CD4-positive, alpha-beta T cell treated with Interferon alpha-2 for 1 hour (primary cell): ENCODE measurements around the gene SPOP.
A peak's percentile ranks its signal among the peaks of the same experiment; 100 is the strongest.
"Not testable (repeated sequence)": the region's sequence is repeated elsewhere in the genome, so short reads cannot be mapped to it uniquely, and the experiment has no call there.

Experiments used
- DNase-seq, 2 donors: peaks; one replicate each; pipeline ENCODE4 v3.0.0-alpha.2; 2020 to 2022

The SPOP gene

DNA sequence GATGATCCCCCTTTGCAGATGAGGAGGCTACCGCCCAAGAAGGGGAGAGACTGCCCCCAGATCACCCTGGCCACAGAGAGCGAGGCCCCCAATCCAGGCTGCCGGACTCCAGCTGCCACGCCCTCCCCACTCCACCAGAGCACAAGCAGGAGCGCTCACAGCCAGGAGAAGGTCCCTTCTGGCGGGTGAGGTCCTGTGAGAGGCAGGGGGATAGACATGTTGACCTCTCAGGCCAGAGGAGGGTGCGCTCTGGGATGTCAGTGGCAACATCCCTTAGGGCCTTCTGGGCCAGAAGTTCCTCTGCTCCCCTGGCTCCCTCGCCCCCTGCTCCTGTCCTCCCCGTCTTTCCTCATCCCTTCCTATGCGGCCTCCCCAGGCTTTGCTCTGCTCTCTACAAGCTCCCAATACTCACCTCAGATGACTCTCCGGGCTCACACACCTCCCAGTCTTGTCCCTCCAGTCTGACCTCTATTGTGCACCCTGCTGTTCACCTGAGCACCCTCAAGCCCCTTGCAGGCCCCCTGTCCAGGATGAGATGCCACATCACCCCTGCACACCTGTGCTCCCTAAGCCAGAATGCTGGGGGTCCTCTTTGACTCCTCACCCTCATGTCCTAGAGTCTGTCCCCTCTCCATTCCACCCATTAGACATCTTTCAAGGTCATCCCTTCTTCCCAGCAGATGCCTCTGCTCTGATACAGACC lies 107.2 kb downstream of the SPOP start:
- DNase-seq, result no peak

DNA sequence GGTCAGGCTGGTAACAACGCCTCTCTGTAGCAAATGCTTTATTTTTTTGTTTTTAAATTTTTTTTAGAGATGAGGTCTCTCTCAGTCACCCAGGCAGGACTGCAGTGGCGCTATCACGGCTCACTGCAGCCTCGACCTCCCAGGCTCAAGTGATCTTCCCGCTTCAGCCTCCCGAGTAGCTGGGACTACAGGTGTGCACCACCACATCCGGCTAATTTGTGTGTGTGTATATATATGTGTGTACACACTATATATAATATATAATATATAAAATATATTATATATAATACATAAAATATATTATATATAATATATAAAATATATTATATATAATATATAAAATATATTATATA lies 109.2 kb downstream of the SPOP start:
- DNase-seq, result not testable (repeated sequence)

DNA sequence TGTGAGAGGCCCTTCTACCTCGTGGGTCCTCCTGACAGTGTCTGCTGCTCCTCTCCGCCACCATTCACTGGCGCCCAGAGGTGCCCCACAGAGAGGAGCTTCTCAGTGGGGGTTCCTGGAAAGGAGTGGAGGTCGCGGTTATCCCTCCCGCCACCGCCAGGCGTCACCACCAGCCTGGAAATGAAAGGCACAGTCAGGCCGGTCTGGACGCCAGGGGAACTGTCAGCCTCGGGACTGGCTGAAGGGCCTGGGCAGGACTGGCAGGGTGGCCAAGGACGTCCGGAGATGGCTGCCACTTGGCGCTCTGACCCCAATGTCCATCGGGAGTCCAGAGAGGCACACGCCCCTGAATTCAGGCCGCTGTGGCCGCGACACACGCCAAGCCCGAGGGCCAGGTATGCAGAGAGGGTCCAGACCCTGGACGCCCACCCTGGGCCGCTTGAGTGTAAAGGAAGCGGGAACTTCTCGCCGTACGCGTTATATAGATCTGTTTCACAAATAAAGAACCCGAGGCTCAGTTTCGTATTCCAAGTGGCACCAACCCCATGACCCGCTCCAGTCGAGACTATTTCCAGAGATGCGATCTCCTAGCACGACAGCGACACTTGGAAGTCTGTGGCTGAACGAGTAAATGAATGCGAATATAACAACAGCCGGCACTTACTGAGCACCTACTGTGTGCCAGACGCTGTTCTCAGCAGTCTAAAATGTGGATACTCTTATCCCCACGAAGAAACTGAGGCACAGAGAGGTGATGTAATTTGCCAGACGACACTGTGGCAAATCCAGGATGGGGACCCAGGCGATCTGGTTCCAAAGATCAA lies 109.8 kb downstream of the SPOP start:
- peak; percentile 83 to 86 for DNase-seq

DNA sequence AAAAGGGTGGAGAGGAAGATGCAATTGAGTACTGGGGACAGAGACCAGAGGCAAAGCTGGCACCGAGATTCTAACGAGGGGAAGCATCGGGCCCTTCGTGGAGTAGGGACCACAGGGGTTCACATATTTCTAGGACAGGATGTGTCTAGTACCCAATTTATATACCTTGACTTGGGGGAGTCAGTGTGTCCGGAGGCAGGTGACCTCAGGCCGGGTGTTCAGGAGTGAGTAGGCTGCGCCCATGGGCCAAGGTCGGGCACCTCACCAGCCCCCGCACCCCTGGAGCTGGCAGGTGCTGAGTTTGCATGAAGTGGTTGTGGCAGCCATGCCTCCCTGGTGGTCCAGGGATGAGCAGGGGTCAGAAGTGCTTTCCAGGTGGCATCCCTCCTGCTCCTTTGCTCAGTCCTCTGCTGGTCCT lies 110.8 kb downstream of the SPOP start:
- DNase-seq, result no peak

DNA sequence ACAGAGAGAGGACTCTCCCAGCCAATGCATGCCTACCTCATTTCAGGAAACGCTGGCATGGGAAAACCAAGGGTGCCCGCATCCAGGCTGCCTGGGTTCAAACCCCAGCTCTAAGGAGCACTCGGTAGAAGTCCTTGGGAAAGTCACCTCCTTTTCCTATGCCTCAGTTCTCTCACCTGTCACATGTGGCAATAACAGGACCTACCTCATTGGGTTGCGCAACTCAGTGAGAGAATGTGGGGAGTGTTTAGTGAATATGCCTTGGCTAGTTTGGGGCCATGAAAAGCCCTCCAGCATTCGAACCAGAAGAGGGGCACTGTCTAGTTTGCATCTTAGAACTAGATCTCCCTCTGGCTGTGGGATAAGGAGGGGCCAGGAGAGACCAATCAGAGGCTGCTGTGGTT lies 111.2 kb downstream of the SPOP start:
- no peak for DNase-seq

DNA sequence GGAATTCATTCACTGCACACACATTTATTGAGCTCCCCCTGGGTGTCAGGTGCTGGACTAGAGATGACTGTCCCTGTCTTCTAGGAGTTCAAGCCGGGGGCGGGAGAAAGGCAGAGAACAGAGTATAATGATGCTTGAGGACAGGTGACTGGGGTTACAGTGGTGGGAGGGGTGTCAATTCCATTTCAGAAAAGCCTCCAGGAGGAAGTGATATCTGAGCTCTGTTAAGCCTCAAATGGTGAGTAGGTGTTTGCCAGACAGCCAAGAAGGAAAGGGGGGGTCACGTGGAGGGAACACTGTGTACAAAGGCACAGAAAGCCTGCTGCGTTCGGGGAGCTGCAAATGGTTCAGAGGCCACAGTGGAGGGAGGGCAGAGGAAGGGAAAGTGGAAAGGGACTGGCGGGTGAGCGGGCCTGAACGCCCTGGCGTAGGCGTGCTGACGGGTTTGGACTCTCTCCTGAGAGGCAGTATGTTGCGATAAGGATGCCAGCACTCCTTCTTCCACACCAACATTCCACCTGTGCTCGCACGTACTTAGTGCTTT lies 111.9 kb downstream of the SPOP start:
- DNase-seq, result no peak

DNA sequence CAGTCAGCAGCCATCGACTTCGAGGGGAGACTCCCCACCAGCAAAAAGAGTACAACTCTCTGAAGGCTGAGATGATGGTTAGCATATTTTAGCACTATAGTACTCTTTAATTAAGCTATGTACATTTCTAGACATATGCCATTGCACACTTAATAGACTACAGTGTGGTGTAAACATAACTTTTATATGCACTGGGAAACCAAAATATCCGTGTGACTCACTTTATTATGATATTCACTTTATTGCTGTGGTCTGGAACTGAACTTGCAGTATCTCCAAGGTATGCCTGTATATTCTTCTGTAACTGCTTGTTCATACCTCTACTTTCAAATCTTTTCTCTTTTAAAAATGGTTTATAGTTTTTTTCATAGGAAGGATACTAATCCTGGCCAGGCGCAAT lies 113.3 kb downstream of the SPOP start:
- DNase-seq, result no peak

DNA sequence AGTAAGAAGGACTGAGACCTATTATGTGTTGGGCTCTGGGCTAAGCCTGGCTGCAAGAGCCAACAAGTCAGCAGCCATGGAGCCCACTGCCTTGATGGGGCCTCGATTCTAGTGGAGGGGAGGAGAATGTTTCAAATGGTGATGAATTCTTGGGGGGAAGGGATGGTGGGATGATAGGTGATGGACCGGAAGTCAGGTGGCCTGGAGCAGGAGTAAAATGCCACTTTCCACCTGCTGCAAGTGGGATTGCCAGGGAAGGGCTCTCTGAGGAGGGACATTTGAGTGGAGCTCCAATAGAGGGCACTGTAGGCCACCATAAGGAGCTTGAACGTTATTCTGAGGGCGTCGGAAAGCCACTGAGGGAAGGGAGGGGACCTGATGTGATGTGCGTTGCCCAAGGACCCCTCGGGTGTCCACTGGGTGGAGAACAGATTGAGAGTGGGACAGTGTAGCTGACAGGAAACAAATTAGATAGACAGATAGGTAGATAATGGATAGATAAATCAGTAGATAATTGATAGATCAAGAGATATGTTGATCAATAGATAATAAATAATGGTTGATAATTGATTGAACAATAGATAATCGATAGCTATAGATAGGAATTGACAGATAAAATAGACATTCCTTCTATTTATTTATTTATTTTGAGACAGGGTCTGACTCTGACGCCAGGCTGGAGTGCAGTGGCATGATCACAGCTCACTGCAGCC lies 120.4 kb downstream of the SPOP start:
- peak; percentile 25 to 57 for DNase-seq

DNA sequence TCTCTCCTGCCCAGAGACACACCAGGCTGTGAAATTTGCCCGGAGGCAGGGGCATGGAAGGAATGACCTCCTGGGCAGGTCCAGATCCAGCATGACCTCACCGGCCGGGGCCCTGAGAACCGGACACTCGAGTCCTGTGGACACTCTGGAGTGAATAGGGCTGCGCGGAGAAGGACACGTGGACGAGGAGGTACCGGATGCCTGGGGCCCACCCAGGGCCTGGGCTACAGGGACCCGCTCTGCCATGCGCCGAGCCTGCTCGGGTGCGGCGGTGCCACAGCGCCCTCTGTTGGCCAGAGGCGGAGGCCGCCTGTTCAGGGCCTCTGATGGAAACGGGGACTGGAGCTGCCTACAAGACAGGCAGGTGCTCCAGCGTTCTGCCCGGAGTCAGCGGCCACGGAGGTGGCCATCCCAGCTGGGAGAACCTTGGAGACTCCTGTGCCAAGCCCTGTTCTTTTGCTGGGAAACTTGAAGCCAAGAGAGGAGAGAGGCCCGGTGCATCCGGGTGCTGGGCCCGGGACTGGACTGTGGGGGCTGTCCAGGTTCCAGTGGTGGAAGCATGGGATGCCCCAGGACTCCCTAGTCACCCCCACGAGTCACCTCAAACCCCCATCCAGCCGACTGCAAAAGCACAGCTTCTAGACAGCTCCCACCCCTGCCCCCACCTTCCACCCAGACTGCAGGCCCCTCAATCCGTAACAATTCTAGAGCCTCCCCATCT lies 121.5 kb downstream of the SPOP start:
- peak; percentile 79 to 85 for DNase-seq

DNA sequence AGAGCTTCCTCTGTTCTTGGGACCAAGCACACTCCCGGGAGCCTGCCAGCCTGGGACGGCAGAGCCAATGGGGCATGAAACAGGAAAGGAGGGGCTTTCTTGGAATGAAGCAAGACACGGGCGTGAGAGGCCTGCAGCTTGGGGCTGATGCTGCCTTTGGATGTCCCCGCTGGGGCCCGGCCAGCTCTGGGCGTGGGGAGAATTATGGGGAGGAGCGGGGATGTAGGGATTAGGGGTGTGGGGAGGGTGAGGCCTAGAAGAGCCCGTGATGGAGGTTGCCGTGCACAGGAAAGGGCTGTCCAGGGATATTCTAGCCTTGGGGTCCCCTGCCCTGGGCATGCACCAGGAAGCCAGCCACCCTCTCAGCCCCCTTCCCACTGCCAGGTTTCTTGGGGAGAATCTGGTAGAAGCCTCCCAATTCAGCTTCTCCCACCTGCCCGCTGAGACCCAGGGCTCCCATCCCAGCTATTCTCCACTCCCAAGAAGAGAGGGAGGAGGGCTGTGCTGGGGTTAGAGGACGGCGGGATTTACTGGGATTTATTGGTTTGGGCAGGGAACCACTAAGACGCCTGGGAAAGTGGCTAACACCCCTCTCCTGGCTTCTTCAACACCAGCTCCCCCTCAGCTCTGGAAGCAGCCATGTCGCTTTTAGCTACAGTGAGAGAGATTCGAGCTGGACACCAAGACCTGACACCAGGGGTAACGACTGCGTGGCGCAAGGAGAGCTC lies 122.2 kb downstream of the SPOP start:
- no peak for DNase-seq

DNA sequence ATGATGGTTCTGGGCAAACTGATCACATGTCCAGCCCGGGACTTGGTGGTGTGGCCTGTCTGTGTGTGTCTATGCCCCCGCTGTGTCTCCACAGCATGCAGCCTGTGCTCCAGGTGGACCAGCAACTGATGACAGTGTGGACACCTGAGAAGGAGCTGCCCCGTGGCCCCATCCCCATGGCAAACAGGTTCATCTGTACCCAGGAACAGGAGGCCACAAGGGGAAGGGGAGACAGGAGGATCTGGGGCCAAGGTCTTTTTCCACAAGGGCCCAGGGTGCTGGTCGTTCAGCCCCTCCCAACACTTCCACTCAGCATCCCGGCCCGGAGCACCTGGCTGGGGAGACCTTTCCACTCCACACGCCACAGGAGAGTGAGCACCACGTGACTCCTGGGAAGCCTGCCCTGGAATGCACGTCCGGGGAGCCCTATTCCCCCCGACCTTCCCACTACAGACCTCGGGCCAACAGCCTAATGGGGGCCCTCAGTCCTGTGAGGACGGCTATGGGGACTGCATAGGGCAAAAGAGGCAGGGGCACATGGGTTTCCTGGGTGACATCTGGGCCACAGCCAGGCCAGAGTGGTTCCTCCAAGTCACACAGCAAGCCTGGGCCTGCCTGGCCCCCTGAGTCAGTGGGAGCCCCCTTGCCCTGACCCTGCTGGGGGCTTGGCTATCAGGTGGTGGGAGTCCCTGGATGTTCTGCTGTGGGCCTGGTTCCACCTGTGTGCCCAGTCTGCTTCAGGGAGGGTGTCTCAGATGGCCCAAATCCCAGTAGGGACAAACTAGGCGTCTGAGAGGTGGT lies 123.0 kb downstream of the SPOP start:
- no peak for DNase-seq

DNA sequence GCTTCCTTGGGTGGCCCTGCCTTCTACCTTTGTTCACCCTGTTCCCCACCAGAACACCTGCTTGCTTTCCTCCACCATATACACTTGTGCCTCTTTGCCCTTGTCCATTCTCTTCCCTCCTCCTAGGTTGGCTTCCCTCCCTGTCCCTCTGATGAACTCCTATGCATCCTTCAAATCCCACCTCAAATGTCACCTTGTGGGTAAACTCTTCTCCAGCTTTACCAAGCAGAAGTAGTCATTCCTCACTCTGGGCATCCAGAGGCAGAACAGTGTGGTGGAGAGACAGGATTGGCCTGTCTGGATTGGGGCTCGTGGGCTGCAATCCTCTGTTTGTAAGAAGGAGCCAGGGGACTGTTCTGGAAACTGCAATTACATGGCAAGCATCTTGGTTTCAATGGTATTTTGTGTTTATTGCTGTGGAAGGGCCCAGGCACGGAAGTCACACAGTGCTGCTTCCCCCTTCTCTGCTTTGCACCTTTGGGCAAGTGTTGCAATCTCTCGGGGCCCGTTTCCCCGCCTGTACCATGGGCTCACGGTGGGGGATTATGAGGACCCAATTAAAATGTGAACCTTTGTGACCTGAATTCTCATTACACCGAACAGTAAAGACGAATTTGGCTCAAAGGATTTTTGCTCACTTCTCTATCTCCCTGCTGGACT lies 124.1 kb downstream of the SPOP start:
- DNase-seq, result no peak

DNA sequence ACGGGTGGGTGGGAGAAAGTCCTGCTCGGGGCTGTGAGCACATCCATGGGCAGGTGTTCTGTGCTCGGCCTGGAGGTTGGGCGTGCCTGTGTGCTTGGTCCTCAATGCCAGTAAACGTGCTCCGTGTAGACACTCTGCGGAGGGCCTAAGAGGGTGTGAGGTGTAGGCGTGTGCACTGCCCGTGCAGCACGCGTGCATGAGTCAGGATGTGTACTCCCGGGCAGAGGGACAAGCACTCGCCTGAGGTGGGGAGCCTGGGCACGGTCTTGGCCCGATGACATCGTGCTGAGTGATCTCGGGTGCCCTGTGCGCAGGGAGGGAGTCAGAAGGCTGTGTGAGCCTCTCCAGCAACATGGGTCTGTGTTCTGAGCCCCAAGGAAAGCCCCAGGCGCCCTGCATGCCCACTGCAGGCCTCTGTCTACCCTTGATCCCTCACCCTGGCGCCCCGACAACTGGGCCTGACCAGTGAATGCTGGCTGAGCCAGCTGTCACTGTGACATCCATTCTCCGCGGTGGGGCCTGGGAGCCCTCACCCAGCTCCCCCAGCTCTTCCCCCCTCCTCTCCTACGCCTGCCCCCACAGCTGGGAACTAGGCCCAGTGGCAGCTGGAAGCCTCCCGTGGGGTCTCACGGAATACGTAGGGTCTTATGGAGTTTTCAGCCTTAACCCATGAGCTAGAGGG lies 125.7 kb downstream of the SPOP start:
- no peak for DNase-seq

DNA sequence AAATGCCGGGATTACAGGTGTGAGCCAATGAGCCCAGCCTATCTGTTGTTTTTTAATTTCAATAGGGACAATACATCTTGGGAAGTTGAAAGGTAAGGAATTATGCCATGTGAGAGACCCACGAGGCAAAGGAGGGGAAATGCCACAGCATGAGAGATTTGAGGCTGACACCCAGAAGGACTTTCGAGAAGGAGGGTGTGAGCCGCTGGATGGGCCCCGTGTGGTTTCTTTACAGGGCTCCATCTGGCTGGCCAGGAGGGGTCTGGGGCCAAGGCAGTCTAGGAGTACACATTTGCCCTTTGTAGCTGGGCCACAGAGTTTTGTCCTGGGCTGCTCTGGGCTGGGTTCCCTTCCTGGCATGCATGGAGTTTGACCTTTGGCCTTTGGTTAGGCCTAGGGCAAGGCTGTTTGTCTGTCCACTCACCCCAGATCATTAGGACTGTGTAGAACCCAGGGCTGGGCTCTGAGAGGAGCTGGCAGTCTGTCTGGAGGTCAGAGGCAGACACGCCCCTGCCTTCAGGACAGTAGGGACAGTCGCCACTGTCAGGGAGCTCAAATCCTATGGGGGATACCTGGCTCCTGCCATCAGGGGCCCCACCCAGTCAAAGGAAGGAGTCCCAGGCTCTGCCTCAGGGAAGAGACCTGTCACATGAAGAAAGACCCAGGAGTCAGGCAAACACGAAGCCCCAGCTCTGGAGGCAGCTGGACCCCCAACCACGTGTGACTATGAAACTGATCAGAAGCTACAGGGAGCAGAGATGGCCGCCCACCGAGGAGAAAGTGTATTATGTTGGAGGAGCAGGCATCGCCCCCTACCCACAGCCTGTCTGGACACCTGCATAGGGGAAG lies 126.5 kb downstream of the SPOP start:
- DNase-seq, result no peak

DNA sequence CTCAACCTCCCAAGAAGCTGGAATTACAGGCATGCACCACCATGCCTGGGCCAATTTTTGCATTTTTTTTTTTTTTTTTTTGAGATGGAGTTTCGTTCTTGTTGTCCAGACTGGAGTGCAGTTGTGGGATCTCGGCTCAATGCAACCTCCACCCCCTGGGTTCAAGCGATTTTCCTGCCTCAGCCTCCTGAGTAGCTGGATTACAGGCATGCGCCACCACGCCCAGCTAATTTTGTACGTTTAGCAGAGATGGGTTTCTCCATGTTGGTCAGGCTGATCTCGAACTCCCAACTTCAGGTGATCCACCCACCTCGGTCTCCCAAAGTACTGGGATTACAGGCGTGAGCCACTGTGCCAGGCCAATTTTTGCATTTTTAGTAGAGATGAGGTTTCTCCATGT lies 127.1 kb downstream of the SPOP start:
- DNase-seq, result not testable (repeated sequence)

DNA sequence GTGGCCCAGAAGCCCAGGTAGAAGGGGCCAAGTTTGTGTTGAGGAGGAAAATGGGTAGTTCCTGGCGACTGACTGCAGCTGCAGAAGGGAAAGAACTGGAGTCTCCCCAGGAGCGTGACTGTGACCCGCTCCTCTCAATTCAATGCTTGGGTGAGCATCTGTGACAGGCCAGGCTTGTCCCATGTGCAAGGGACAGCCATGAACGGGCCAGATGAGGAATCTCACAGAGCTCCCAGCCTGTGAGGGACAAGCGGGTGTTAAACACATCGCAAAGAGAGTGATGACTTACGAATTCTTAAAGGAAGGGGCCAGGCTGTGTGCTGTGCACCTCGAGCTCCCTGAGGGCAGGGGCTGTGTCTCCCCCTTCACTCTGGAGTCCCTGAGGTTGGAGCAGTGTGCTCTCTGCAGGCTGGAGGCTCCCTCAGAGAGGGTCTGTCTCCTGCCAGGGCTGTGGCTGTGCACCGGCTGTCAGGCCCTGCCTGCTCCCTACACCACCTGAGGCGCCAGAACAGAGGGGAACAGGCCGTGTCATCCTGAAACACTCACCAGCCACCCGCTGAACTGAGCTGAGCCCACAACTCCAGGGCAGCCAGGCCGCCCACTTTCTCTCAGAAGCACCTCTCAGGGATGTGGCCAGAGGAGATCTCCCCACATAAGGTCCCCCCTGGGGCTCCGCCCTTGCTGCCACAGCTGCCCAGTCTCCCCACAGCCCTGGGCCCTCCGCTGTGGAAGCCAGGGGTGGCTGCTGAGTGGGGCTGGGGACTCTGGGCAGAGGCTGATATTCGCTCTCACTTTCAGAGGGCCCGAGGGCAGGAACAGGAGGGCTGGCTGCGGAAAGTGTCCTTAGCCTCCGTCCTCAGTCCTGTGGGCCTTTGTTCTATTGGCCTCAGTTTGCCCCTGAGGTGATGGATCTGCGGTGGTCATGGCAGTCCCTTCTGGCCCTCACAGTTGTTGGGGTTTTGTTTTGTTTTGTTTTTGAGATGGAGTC lies 127.9 kb downstream of the SPOP start:
- no peak for DNase-seq

DNA sequence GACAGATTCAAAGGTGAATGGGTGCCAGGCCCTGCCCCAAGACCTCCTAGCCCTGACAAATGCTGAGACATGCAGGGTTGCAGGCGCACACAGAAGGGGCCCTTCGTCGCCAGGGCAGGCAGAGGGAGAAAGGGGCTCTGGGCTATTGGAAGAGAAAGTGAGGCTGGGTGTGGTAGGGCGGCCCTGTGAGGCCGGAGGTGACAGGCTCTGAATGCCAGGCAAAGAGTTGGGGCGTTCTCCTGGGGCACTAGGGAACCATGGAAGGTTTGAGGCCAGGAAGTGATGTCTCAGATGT lies 128.6 kb downstream of the SPOP start:
- no peak for DNase-seq
